Effector memory CD4-positive, alpha-beta T cell (primary cell): ENCODE measurements around the gene BCL2L1.

ENCODE experiments used
- DNase-seq, 3 donors: peaks; one replicate each; pipeline ENCODE4 v3.0.0-alpha.2; 2020
- H3K27ac ChIP-seq: 2 replicates; pipeline ENCODE4 v1.7.0; 2013; ENCODE audit warnings: mild to moderate bottlenecking, low read length, moderate library complexity; ENCODE audit not compliant: insufficient read depth, poor library complexity, severe bottlenecking
- H3K27me3 ChIP-seq: replicated peaks from 2 replicates; pipeline ENCODE4 v1.7.0; 2013; ENCODE audit warnings: mild to moderate bottlenecking, low read length; ENCODE audit not compliant: insufficient read depth, control insufficient read depth, poor library complexity, severe bottlenecking
- H3K36me3 ChIP-seq: 2 replicates; pipeline ENCODE4 v1.7.0; 2013; ENCODE audit warnings: mild to moderate bottlenecking, low read length, moderate library complexity; ENCODE audit not compliant: control insufficient read depth, insufficient read depth
- H3K4me1 ChIP-seq: 2 replicates; pipeline ENCODE4 v1.7.0; 2013; ENCODE audit warnings: low read length, mild to moderate bottlenecking; ENCODE audit not compliant: control insufficient read depth, insufficient read depth, poor library complexity, severe bottlenecking
- H3K4me3 ChIP-seq: 2 replicates; pipeline ENCODE4 v1.7.0; 2013; ENCODE audit warnings: low read length, low read depth, mild to moderate bottlenecking; ENCODE audit not compliant: insufficient read depth, poor library complexity, severe bottlenecking
- H3K9me3 ChIP-seq: 2 replicates; pipeline ENCODE4 v1.7.0; 2013; ENCODE audit warnings: mild to moderate bottlenecking, low read length, moderate library complexity; ENCODE audit not compliant: control insufficient read depth

The BCL2L1 gene

DNA sequence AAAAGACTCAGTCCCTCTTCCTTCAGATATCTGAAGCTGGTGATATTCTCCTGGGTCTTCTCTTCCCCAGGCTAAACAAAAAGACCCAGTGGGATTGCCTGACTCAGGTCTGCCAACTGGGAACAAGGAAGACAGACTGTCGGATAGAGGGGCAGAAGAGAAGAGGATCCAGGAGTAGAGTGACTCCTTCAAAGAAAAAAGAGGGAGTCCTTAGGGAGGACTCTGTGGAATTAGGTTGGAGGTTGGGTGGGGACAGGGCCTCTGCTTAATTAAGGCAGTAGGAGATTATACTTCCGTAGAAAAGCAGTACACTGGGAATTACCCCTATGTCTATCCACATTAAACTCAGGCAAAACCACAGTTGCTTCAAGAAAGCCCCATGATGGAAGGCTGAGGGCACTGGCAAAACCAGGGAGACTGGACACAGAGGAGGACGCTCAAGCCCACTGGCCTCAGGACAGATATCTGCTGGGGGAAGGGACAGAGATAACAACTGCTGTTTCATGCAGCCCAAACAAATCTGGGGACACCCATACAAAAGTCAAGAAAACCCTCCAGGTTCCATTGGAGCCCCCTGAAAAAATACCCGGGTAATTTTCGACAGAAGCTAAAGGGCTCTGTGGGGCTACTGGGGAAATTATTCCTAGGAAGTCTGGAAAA lies 5.7 kb downstream of the BCL2L1 start:
- H3K27me3 ChIP-seq = no peaks in the 10 kb centered on the region
- H3K9me3 ChIP-seq = no peaks in the 10 kb centered on the region
- H3K4me3 ChIP-seq = no peak overlapping the region
- DNase-seq = no peak
- H3K4me1 ChIP-seq = peaks cover 61% of the 10 kb centered on the region
- peak overlapping the region; percentile 45 for H3K27ac ChIP-seq
- H3K36me3 ChIP-seq = no peaks in the 10 kb centered on the region

DNA sequence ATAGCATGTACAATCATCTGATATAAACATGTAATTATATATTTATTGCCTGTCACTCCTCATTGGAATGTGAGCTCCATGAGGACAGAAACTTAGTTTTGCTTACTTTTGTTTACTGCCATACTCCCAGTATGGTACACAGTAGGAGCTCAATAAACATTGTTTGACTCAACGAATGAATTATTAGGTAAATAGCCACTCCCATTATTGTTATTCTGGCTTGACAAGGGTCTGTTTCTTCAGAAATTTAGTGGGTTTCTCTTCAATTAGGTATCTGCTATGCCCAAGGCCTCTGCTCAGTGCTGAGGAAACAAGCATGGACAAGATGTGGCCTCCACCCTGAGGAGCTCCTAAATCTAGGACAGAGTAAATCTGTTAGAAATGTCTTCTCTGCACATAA lies 6.3 kb downstream of the BCL2L1 start:
- H3K36me3 ChIP-seq = no peaks in the 10 kb centered on the region
- H3K4me3 ChIP-seq = no peak overlapping the region
- no peaks in the 10 kb centered on the region for H3K27me3 ChIP-seq
- H3K27ac ChIP-seq = peak overlapping the region; percentile 45
- DNase-seq = no peak
- H3K4me1 ChIP-seq = peaks cover 55% of the 10 kb centered on the region
- H3K9me3 ChIP-seq = no peaks in the 10 kb centered on the region

DNA sequence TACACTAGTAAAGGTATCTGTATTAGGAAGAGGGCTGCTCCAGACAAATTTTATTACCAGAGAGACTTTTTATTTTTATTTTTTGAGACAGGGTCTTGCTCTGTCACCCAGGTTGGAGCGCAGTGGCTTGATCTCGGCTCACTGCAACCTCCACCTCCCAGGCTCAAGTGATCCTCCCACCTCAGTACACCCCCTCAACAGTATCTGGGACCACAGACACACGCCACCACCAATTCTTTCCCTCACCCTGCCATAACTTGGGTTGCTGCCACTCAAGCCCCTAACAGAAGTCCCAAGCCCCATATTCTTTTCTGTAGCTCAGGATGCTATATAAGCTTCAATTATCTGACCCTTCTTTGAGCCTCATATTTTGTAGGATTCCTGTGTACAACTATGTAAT lies 6.9 kb downstream of the BCL2L1 start:
- Histone ChIP-seq H3K27ac (no peak overlapping the region), H3K4me3 (no peak overlapping the region), H3K27me3 (no peaks in the 10 kb centered on the region), H3K4me1 (peaks cover 50% of the 10 kb centered on the region), H3K36me3 (no peaks in the 10 kb centered on the region), H3K9me3 (no peaks in the 10 kb centered on the region)
- DNase-seq = no peak

DNA sequence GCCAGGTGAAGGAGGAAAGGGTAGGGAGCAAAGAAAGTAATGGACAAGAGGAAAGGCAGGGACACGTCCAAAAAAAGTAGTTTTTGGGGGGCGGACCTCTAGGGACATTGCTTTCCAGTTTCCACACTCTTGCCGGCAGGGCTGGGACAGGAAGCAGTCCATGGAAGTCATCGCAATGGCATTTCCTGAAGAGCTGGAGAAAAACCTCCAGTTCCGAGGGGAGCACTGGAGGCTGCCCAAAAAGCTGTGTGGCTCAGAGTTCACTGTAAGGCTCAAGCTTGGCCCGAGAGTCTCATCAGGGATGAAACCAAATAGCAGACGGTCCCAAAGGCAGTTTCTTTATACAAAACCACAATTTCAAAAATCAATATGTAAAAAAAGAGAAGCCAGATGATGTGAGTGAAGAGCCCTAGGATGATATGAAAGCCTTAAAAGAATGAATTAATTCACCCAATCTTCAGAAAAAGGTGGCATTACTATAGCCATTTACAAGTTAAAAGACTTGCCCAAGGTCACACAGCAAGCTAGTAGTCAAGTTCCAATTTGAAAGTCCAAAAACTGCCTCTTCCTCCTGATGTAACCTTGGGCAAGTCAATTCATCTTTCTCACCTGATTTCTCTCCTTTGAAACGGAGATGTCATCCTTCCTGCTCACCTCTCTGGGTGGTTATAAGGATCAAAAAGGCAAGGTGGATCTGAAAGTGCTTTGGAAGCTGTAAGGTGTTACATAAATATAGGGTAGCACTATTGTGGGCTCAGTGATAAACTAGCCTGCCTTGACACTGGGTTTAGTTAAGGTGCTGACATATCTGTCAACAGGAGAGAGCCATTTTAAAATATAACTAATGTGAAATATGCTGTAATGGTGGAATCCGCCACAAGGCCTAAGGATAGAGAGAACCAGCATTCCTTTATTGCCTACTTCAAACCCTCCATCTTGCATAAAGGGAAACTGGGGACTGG lies 9.1 kb downstream of the BCL2L1 start:
- peaks cover 9% of the 10 kb centered on the region for H3K36me3 ChIP-seq
- no peak overlapping the region for H3K4me3 ChIP-seq
- no peaks in the 10 kb centered on the region for H3K27me3 ChIP-seq
- peaks cover 40% of the 10 kb centered on the region for H3K4me1 ChIP-seq
- peak overlapping the region; percentile 16 for H3K27ac ChIP-seq
- no peaks in the 10 kb centered on the region for H3K9me3 ChIP-seq
- DNase-seq = no peak

DNA sequence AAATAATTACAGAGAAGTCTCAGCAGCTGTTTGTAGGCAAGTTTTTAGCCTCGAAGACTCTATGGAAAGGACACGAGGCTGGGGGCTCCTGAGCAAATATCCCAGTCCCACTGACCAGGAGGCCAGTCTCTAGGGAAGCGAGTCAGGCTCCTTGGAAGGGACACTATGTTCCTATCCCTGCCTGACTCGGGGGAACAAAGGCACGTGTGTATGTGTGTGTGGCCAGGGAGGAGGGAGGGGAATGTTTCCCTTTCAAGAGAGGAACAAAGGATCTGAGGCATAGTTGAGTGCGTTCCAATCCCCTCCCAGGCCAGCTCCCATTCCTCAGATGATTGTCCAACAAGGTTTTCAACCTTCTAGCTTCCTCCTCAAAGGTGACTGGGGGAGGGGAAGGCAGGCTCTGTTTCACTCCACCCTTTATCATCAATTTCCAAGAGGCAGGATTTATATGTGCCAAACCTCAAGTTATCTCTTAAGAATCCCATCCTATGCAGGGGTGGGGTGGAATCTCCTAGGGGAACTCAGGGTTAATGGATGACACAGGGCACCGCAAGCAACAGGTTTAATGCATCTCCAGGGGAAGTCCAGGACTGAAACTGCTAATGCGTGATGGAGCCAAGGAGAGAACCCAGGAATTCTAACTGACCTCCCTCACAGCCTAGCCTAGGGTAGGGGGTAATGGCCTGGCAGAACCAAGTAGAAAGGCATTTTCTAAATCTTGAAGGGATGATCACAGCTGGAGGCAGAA lies 9.9 kb downstream of the BCL2L1 start:
- no peak overlapping the region for H3K4me3 ChIP-seq

DNA sequence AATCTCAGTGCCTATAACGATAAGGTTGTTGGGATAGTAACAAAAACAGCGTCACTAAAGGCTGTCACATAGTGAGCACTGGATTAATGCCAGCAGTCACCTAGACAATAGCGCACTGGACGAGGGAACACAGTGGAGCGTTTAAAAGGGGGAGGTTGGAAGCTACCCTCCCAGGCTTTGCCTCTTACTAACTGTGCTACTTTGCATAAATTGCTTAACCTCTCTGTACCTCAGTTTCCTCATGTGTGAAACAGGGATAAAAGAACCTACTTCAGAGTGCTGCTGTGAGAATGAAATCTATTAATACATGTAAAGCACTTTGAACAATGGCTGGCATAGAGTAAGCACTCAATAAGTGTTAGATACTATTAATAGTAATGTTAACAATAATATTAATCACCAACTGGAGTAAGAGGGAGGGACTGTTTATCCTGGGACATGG lies 10.5 kb downstream of the BCL2L1 start:
- Histone ChIP-seq H3K4me3 (no peak overlapping the region), H3K4me1 (peaks cover 39% of the 10 kb centered on the region), H3K27me3 (no peaks in the 10 kb centered on the region), H3K36me3 (peaks cover 11% of the 10 kb centered on the region), H3K9me3 (no peaks in the 10 kb centered on the region), H3K27ac (peak overlapping the region; percentile 26)
- no peak for DNase-seq

More for the DNA sequence above, 9.9 kb downstream of the BCL2L1 start:
- no peak for DNase-seq
- H3K27me3 ChIP-seq = no peaks in the 10 kb centered on the region
- no peaks in the 10 kb centered on the region for H3K9me3 ChIP-seq
- H3K36me3 ChIP-seq = peaks cover 9% of the 10 kb centered on the region
- H3K27ac ChIP-seq = peak overlapping the region; percentile 26
- peaks cover 44% of the 10 kb centered on the region for H3K4me1 ChIP-seq

DNA sequence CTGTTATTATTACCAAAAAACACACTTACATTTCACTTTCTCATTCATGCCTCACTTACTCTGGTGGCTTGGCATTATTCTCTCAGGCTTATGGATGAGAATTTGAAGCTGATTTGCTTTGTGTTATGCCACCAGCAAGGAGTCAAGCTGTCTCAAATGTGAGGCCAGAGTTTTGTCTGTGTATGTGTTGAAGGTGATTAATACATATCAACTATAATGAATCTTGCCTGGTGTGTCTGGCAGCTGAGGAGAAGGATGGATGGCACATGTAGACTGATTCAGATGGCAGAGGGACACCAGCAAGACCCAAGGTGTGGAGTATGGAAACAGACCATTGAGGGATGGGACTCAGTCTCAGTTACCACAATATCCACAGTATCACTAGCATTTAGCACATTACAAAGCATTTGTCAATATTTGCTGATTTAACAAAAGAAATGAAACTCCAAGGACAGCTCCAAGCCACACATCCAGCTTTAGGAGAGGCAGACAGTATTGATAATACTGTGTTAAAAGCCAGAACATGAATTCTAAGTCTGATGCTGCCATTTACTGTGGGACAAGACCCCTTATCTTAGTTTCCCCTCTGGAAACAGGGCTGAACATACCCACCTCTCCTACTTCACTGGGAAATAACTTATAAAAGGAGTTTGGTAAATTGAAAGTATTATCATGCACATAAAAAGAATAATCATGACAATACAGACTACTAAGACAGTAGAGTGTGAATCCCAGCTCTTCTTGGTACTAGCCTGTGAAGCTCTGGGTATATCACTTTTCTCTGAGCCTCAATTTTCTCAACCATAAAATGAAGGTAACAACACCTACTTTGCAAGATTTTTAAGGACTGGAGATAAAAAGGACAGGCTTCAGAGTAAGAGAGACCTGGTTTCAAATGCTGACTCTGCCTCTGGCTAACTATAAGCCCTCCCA lies 11.2 kb downstream of the BCL2L1 start:
- Histone ChIP-seq H3K4me3 (no peak overlapping the region), H3K4me1 (peaks cover 38% of the 10 kb centered on the region), H3K9me3 (no peaks in the 10 kb centered on the region), H3K27me3 (no peaks in the 10 kb centered on the region), H3K36me3 (peaks cover 18% of the 10 kb centered on the region), H3K27ac (no peak overlapping the region)
- DNase-seq = no peak

DNA sequence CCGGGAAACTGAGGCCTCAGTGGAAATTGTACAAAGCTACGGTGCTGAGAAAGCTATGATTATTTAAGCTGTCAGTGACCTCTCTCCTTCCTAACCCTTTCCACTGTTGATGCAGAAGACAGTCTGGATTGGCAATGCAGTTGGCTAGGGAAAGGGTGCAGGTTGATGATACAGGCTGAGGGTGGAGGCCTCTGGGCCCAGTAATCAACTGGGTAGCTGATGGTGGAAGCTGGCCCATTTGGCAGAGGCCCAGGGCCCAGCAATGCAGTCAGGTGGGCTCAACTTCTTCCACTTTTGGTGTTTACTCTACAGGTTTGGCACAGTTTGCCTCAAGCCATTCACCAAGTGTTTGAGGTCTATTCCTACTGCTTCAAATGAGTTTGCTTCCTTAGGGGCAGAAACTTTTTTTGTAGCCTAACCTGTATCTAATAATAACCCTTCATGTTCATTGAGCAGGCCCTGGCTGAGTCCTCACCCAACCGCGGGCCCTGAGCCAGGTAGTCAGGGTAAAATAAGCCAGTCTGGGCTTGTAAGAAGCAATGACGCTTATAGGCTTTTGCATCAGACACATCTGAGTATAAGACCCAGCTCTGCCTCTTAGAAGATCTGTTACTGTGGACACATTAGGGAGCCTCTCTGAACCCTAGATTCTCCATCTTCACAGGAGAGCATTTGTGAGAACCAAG lies 12.1 kb downstream of the BCL2L1 start:
- peaks cover 36% of the 10 kb centered on the region for H3K4me1 ChIP-seq

DNA sequence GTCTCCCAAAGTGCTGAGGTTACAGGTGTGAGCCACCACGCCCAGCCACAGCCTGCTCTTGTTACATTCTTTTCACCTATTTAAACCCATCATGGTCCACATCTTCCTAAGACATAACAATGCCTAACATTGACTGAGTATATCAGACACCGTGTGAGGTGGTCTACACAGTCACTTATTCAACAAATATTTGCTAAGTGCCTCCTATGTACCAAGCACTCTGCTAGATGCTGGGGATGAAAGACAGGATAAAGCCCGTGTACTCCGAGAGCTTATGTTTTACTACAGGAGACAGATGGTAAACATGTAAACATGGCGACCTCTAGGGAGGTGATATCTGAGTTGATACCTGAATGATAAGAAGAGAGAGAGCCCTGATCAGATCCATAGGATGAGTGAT lies 12.7 kb downstream of the BCL2L1 start:
- Histone ChIP-seq H3K4me1 (peaks cover 36% of the 10 kb centered on the region), H3K27me3 (no peaks in the 10 kb centered on the region), H3K9me3 (no peaks in the 10 kb centered on the region), H3K4me3 (no peak overlapping the region), H3K27ac (no peak overlapping the region), H3K36me3 (peaks cover 20% of the 10 kb centered on the region)
- DNase-seq = no peak

More for the DNA sequence above, 12.1 kb downstream of the BCL2L1 start:
- H3K36me3 ChIP-seq = peaks cover 20% of the 10 kb centered on the region
- DNase-seq = no peak
- no peak overlapping the region for H3K27ac ChIP-seq
- H3K9me3 ChIP-seq = no peaks in the 10 kb centered on the region
- H3K27me3 ChIP-seq = no peaks in the 10 kb centered on the region
- H3K4me3 ChIP-seq = no peak overlapping the region
